ENCODE results near the gene MAX.

MAX gene

DNA sequence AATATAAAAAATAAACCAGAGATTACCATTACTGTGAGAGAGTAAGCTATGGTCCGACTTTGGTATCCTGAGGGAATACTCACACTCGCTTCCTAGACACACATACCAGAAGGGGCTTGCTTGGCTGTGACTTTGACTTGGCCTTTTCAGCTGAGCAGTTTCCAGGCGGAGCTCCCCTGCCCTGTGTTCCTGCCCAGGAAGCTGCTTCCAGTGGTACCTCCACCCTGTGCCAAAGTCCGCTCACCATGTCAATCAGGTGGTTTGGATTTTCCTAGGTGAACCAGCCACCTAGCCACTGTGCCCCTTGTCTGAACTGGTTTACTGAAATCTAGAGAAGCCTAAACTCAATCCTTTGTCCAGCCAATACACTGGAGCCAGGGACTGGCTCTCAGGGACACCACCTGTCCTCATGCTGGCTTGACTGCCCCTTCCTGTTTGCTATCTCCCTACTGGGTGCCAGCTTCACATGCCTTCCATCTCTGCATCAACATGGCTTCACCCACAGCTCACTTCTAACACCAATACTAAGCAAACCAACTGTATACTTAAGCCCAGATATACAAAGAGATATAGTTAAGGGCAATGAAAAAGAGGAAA is 28.6 kb downstream of the MAX start:
- DNase-seq: no peak

DNA sequence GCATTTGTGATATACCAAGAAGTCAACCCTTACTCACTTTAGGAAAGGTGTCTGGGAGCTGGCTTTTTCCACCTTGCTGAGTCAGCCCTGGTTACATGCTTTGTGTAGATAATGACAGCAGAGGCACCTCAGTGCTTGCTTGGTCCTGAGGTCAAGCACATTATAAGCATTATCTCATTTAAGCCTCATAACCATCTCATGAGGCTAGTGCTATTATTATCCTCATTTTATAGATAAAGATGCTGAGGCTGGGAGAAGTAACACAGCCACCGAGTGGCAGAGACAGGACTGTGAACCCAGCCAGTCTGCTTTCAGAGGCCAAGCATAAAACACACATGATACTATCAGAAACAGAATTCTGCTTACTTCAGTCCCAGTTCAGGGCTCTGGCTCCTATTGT is 29.4 kb downstream of the MAX start:
- no peak for DNase-seq

DNA sequence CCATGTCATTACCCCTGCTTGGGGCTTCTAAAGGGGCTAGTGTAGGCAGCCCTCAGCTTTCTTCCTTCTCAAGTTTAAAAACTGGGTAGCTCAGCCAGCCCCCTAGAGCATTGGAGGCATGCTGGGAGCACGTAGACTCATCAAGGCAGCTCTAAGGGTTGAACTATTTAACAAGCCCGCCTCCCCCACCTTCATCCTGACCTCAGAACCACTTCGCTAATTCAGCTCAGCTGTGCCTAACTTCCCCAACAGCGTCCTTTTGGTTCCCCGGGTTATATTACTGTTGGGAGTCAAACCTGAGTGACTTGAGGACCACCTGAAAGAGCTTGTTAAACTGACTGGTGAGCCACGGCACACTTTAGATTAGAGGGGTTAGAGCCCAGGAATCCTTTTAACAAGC is 30.1 kb downstream of the MAX start:
- no peak for DNase-seq

DNA sequence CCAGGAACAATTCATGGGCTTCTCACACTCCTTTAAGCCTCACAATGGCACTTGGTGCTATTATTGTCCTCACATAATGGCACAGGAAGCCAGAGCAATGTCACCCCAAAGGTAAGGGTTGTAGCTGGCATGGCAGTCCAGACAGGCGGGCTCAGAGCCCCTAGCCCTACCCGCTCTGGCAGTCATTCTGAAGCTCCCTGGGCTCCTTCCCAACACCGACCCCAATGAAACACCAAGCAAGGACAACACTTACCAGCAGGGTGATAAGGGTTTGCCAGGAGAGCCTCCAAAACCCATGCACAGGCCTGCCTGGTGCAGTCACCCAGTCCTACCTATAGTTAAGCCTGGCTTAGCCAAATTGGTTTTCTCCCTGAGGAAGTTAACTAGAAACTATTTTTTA is 30.8 kb downstream of the MAX start:
- DNase-seq: no peak

DNA sequence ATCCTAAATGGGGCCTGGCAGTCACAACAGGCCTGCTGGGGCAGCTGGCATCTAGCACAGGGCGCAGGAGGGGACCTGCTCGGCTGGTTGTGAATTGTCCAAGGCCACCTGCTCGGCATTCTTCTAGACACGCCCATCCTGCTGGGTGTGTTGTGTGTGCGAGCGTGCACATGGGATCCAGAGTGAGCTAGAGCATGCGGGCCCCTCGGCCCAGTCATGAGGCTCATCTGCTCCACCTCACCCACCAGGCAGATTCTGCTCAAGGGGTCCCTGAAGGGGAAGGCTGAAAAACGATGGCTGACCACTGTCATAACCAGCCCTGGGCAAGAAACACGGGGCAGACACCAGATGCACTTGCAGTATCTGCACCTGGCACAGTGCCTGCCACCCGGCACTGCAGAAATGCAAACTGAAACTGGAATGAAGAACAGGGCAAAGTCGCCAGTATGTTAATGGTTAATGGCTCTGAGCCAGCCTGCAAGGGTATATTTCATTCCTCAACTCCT is 31.8 kb downstream of the MAX start:
- peak in 2 of 51 donors; percentile 8 to 27 for DNase-seq

DNA sequence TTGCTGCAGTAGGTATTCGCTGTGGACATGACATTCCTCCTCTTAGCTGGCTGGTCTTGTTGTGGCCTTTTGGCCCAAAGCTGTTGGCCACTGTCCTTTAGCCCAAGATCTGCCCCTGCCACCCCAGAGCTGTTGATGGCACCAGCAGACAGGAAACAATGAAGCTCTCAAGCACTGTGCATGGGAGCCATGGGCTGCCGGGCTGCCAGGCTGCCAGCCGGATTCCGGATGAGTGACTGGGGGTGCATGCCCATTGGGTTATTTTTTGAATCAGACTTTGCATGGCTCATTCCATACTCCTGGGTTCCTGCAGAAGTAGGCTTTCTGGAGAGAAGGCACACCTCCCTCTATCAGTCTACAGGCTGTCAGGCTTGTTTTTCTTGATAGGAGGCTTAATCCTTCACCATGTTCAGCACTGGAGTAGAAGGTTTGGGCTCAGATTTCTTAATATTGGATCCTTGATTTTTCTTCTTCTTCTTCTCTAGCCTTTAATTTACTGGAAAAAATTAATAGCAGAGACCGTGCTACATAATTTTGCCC is 32.4 kb downstream of the MAX start:
- peak in 1 of 51 donors; percentile 5 for DNase-seq

DNA sequence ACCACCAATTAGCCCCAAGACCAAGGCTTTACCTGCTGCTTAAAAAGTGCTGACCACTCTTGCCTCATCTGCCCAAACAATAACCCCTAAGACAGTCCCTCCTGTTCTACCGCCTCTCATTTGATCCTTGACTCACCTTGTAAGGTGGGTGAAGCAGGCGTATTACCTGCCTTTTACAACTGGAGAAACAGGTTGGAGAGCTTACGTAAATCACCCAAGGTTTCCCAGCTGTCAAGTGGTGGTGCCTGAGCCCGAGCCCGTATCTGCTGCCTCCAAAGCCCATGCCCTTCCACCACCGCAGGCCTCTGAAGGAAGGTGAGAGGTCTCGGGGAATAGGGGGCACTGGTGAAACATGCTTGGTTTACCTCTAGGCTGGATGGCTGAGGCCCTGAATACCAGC is 36.6 kb downstream of the MAX start:
- no peak for DNase-seq

DNA sequence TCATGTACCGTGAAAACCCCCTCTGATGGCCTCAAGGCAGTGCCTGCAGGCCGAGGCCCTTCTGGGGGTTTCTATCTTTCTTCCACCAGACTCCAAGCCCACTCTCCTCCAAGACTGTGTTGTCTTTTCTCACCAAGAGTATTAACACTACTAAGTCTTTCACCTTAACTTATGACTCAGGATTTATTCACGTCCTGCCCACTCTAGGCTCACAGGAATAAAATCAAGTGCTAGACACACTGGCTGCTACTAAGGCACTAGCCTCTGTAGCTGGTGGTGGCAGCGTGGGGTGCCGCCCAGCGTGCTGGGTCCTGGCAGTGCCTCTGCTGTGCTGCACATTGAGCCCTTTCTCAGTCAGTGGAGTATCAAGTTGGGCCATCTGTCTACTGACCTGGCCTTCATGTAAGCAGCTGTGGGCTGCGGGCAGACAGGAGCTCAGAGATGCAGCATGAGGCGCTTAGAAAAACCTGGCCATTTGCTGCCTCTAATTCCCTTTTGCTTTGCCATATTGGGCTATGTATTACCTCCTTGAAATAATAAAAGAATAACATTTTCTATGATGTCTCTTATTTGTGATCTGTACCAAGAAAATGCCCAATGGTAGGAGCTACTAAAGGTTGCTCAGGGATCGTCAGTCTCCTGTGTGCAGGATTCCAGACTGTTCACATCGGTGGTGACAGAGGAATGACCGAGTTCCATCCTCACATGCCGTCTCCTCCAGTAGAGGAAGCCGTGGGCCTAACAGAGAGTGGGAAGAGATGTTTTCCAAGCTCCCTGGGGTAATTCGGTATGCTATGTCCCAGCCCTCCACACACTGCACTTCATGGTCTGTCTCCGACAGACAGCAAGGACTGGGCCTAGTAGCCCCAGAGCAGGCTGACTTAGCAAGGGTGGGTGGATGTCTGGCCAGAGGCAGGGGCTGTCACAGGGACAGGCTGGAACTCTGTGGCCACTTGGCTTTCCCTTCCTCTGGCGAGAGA is 39.9 kb downstream of the MAX start:
- DNase-seq: peak in 1 of 51 donors; percentile 43

DNA sequence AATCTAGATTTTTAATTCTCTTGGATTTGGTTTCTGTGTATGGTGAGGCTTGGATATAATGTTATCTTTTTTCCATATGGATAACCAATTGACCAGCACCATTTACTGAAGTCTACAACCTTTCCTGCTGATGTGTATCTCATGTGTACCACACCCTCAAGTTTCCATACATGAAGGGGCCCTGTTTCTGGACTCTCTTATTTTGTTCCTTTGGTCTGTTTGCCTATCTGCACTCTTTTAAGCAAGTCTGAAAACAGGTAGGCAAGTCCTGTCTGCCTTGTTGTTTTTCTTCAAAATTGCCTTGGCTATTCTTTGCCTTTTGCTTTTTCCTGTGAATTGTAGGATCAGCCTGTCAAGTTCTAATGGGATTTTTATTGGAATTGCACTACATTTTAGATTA is 44.6 kb downstream of the MAX start:
- no peak for DNase-seq

DNA sequence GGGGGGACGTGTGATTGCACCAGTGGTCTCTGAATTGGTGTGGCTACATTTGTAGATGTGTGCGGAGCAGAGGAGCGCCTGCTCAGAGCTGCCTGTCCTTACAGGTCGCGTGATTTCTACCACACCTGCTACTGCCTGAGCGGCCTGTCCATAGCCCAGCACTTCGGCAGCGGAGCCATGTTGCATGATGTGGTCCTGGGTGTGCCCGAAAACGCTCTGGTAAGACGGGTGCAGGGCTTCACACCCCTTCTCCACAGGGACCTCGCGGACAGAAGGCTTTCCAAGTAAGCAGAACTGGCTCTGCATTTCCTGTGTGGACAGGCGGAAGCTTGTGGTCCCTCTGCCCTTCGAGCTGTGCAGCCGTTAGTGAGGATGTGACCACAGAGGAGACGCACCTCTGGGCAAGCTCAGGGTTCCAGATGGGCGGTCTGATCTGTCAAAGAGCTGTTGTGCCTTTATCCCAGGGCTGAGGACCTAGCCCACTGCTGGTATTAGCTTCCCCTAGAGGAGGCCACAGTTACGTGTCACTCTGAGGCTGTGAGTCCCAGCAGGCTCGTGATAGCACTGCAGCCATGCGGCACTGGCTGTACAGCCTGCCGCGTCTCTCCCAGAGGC is 47.7 kb downstream of the MAX start:
- peak in 2 of 51 donors; percentile 11 to 22 for DNase-seq

DNA sequence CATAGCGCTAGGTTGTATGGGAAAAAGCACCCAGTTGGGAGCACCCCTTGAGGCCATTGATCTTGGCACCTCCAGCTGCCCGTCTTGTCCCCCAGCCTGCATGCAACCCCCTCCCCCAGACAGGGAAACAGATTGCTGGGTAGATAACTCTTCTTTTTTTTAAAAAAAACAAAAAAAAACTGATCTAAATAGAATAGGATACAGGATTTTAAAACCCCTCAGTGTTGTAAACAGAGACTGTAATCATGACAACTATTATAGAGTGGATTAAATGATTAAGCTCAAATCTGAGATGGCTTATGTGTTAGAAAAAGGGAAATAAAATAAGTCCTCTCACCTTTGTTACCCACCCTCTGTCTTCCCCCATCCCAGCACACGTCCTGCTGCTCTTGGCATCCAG is 48.9 kb downstream of the MAX start:
- DNase-seq: no peak

DNA sequence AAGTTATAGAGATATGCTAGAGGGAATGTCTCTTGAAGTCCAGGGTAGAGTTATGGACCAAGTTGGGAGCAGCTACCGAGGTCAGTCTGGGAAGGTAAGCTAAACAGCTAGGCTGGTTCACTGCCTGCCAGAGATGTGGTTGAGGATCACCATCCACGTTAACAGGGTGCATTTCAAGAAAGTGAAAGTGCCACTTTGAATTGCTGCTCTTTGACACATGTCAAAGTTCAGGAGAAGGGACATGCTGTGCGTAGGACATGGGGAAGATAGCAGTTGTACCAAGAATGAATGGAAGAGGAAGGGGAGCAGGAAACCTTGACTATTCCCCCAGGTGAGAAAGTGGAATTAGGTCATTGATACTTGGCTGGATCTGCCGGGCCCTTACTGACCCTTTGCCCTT is 49.5 kb downstream of the MAX start:
- no peak for DNase-seq

DNA sequence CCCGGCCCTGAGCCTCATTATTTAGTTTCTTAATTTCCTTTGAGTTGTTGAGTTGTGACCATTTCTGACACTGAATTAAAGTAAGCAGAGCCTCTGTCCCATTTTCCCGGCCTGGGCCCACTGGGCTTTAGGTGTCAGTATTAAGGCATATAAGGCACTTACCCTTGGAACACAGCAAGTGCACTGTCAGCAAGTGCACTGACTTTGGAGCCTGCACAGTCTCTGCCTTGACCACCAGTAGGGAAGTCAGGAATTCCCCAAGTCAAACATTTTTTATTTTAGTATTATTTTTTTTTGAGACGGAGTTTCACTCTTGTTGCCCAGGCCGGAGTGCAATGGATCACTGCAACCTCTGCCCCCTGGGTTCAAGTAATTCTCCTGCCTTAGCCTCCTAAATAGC is 56.6 kb downstream of the MAX start:
- DNase-seq: no peak

DNA sequence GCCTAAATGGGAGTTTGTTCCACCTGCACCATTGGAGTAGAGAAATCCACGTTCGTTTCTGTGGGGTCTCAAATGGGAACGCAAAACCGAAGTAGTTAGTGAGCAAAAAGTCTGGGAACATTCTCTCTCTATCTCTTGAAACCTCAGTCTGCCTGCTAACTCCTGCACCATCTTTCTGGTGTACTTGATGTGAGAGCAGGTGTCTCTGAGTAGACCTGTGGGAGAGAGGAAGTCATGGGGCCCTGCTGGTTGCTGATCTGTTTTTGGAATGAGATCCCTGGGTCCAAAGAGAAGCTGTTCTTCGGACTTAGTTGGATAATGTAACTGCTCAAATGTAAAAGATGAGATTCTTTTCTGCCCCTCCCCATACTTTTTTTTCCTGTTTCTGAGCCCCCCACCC is 57.3 kb downstream of the MAX start:
- DNase-seq: no peak

DNA sequence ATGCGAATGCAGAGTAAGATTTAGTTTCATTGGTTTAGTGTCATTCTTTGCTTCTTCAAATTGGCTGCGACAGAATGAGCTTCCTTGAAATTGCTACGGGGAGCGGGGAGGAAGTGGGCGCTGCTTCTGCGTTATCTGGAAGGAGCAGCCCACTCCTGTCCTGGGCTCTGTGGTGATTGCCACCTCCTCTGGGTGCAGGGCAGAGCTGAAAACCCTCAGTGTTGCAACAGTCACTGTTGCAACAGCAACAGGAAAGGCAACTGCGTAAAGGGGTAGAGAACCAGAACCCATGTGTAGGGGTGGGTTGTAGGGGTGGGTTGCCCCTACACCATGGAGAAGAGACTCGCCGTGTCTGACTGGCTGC is 57.7 kb downstream of the MAX start:
- DNase-seq: peak in 14 of 51 donors; percentile 8 to 42 (median 22)

DNA sequence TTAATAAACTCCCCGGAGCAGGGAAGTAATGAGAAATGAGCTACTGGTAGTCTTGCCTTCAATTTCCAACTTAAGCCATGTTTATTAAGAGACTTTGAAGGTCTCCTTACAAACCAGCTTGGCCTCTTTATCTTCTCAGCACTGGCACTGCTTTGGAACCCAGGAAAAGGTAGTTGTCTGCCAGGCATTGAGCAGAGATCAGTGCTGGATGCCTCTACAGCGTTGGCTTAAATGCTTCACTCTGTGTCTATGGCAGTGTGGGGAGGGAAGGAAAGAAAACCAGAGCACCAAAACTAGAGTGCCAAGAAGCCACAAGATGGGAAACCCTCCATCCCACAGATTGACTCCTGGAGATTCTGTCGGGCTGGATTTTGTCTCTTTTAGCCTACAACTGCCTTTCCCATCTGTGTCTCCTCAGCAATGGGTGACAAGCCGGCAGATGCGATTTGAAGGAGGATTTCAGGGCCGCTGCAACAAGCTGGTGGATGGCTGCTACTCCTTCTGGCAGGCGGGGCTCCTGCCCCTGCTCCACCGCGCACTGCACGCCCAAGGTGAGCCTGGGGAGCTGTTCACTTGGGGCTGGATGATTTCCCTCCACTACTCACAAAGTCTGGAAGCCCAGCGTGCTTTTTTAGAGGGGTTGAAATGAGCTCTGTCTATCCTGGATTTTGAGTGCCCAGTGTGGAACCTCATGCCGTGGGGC is 58.3 kb downstream of the MAX start:
- no peak for DNase-seq

DNA sequence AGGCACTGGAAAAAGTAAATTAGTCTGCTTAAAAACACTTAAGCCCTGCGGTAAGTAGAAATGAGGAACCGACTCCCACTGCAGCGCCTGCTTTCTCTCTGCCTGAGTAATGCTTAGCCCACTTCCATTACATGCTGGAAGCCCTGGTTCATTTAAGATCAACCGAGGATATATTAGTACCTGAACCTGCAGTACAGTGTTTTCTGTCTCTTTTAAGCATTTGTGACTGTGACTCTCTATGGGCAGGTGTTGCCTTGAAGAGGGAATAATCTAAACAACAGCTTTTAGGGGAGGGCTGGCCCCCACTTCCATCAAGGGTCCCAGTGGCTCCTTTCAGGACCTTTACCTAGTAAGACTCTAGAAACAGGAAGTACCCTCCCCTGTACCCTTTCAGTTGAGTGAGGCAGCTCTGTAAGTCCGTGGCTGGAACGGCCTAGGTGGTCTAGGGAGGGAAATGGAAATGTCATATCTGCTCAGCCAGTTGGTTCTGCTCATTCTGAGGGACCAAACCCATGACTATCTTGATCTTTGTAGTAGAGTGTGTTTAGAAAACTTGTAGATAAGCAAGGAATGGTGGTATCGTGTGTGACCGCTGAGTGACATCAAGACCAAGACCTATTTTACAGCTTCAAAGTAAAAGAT is 59.5 kb downstream of the MAX start:
- peak in 1 of 51 donors; percentile 13 for DNase-seq

DNA sequence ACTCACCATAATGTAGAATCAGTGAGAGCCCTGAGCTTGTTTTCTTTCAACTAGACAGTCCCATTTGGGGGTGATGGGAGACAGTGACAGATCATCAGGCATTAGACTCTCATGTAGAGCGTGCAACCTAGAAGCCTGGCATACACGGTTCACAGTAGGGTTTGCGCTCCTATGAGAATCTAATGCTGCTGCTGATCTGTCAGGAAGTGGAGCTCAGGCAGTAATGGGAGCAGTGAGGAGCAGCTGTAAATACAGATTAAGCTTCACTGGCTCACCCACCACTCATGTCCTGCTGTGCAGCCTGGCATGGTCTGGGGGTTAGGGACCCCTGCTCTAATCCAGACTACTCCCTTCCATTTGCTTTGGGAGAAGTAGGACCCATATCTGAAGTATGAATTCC is 60.0 kb downstream of the MAX start:
- DNase-seq: no peak

DNA sequence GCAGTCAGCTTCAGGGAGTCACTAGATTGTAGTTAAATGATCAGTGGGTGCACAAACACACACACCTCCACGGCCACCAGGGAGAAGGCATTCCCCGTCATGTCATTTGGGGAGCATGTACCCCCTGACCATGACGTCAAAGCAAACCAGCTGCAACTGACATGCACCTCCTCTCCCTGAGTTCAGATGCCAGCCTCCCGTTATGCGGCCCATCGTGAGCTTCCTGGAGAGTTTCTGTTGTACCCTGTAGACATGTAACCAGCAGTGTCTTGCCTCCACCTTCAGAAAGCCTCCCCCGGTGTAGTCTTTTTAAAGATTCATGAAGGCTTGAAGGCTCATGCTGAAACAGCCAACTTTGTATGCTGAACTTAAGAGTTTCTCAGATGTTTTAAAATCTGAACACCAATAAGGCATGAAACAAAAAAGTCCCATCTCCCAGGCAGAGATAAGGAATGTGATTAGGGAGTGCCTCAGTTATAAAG is 60.8 kb downstream of the MAX start:
- no peak for DNase-seq

DNA sequence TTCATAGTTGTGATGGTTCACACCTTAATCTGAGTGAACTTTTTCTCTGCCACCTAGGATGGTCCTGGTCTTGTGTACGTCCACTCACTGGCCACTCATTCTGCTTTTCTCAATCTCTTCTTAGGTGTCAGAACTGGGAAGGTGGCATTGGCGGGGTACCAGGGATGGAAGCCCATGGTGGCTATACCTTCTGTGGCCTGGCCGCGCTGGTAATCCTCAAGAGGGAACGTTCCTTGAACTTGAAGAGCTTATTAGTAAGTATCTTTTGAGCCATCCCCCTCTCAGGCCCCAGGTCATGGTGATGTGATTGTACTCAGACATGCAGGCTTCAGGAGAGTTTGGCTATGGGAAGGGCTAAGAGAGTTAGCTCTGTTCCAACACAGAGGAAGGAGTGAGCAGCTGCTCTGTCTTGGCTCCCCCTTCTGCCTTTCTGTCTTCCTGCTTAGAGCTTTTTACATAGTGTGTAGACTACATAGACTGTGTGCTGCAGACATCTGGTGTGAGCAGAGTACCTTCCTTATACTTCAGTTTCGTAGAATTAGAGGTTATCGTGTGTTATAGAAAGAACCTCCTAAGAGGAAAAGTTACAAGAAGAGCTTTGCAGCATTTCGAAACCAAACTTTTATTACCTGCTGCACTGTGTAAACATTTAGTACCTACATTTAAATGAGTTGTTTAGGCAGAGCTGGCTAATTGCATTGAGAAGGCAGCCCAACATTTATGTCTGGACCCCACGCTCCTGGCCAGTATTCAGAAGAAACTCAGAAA is 61.5 kb downstream of the MAX start:
- DNase-seq: no peak
